NT2/D1 (cell line): ENCODE data around the gene TECPR2.

Experiments
- DNase-seq: peaks from one replicate; pipeline ENCODE4 v3.0.0-alpha.2; 2011; ENCODE audit warnings: low read depth, low spot score
- H3K27me3 ChIP-seq: 2 replicates; pipeline ENCODE4 v1.6.0; 2011; ENCODE audit warnings: mild to moderate bottlenecking; ENCODE audit not compliant: insufficient read length, insufficient read depth
- H3K36me3 ChIP-seq: 2 replicates; pipeline ENCODE4 v1.6.1; 2011; ENCODE audit warnings: mild to moderate bottlenecking, low read length, mixed read lengths; ENCODE audit not compliant: insufficient read depth, insufficient read length
- H3K4me1 ChIP-seq: 2 replicates; pipeline ENCODE4 v1.5.1; 2011; ENCODE audit not compliant: insufficient read depth, insufficient read length
- H3K4me3 ChIP-seq: 2 replicates; pipeline ENCODE4 v1.5.1; 2011; ENCODE audit warnings: low read depth; ENCODE audit not compliant: insufficient read length
- H3K9ac ChIP-seq: 2 replicates; pipeline ENCODE4 v1.6.0; 2011; ENCODE audit warnings: low read depth; ENCODE audit not compliant: insufficient read length
- H3K9me3 ChIP-seq: 2 replicates; pipeline ENCODE4 v1.5.1; 2011; ENCODE audit warnings: mild to moderate bottlenecking, low read length; ENCODE audit not compliant: insufficient read depth
- SUZ12 ChIP-seq: IDR thresholded peaks from 2 replicates; pipeline ENCODE4 v1.6.1; 2011; ENCODE audit not compliant: insufficient read length, insufficient read depth; ENCODE audit errors: extremely low read depth
- YY1 ChIP-seq: IDR thresholded peaks from 2 replicates; pipeline ENCODE4 v1.6.1; 2011; ENCODE audit not compliant: insufficient read length, insufficient read depth
- ZNF274 ChIP-seq: IDR thresholded peaks from 2 replicates; pipeline ENCODE4 v1.6.1; 2011; ENCODE audit warnings: mild to moderate bottlenecking, low read depth, low read length

Gene TECPR2

DNA sequence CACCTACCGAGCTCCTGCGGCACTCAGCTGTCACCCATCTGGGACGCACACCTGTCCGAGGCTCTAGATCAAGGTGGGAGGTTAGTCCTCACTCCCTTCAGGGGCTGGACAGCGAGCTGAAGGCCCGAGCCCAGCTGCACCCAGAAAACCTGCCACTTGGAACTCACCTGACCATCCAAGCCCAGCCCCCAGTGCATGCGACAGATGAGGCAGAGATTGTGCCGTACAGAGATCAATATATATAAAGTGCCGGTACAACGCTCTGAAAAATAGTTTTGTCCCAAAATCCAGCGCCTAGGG lies 143.8 kb downstream of the TECPR2 start:
- no peaks in the 10 kb centered on the region for H3K9me3 ChIP-seq
- H3K9ac ChIP-seq = no peak overlapping the region
- no peak for TF ChIP-seq ZNF274
- TF ChIP-seq YY1 = no peak
- no peak for TF ChIP-seq SUZ12
- H3K36me3 ChIP-seq = peaks cover 25% of the 10 kb centered on the region
- H3K4me1 ChIP-seq = peaks cover 11% of the 10 kb centered on the region
- no peak overlapping the region for H3K4me3 ChIP-seq
- no peaks in the 10 kb centered on the region for H3K27me3 ChIP-seq
- DNase-seq = no peak

DNA sequence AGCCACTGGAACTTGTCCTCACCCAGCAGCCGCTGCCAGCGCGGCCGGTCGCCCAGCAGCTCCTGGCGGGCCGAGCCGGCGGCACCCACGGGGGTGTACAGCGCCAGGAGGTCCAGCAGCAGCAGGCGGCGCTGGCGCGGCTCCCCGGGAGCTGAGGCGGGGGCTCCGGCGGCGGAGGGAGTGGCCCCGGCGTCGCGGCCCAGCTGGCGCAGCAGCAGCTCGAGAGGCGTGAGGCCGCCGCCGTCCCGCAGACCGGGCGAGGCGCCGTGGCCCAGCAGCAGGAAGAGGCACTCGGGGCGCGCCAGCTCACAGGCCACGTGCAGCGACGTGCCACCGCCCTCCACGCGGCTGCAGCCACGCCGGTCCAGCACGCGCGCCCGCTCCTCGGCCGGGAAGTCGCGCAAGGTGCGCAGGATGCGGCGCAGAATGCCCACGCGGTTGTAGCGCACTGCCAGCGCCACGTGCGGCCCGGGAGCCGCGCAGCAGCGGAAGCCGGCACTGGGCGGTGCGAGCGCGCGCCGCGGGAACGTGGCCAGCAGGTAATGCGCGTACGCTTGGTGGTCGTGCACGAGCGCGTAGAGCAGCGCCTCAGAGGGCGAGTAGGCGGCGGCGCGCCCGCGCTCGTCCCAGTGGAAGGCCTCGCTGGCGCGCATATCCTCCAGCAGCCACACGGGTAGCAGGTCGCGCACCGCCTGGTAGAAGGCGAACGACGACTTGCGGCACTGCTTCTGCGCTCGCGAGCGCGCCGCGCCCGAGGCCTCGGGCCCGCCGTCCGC lies 144.5 kb downstream of the TECPR2 start:
- Histone ChIP-seq H3K4me3 (no peak overlapping the region), H3K9me3 (no peaks in the 10 kb centered on the region), H3K27me3 (no peaks in the 10 kb centered on the region), H3K36me3 (peaks cover 25% of the 10 kb centered on the region), H3K4me1 (peaks cover 14% of the 10 kb centered on the region), H3K9ac (no peak overlapping the region)
- TF ChIP-seq ZNF274 = no peak
- TF ChIP-seq SUZ12 = no peak
- no peak for TF ChIP-seq YY1
- DNase-seq = no peak

GRCh38 chr14:102507857-102508312 lies 145.1 kb downstream of the TECPR2 start:
- no peak overlapping the region for H3K9ac ChIP-seq
- H3K27me3 ChIP-seq = no peaks in the 10 kb centered on the region
- TF ChIP-seq ZNF274 (no peak), SUZ12 (no peak), YY1 (no peak)
- no peaks in the 10 kb centered on the region for H3K9me3 ChIP-seq
- H3K36me3 ChIP-seq = peaks cover 25% of the 10 kb centered on the region
- DNase-seq = no peak
- peaks cover 16% of the 10 kb centered on the region for H3K4me1 ChIP-seq
- H3K4me3 ChIP-seq = no peak overlapping the region

DNA sequence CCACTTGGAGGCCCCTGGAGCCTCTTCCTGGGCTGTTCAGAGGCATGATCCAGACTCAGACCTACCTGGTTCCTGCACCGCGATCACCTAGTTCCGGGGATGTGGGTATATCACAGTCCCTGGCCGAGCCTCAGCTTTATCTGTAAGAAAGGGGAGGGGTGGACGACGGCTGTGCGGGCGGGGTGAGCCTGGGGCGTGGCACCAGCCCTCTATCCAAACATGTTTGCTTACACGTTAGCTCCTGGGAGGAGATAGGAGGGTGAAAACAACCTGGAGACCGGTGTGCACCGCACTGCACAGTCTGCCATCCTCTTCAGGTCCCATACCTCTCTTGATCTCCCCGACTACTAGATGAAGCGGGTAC lies 145.7 kb downstream of the TECPR2 start:
- peak overlapping the region; percentile 81 for H3K9ac ChIP-seq
- H3K9me3 ChIP-seq = no peaks in the 10 kb centered on the region
- peak overlapping the region; percentile 67 for H3K4me3 ChIP-seq
- DNase-seq = no peak
- no peaks in the 10 kb centered on the region for H3K27me3 ChIP-seq
- H3K4me1 ChIP-seq = peaks cover 16% of the 10 kb centered on the region
- peaks cover 25% of the 10 kb centered on the region for H3K36me3 ChIP-seq
- TF ChIP-seq SUZ12 = no peak
- no peak for TF ChIP-seq YY1
- no peak for TF ChIP-seq ZNF274

DNA sequence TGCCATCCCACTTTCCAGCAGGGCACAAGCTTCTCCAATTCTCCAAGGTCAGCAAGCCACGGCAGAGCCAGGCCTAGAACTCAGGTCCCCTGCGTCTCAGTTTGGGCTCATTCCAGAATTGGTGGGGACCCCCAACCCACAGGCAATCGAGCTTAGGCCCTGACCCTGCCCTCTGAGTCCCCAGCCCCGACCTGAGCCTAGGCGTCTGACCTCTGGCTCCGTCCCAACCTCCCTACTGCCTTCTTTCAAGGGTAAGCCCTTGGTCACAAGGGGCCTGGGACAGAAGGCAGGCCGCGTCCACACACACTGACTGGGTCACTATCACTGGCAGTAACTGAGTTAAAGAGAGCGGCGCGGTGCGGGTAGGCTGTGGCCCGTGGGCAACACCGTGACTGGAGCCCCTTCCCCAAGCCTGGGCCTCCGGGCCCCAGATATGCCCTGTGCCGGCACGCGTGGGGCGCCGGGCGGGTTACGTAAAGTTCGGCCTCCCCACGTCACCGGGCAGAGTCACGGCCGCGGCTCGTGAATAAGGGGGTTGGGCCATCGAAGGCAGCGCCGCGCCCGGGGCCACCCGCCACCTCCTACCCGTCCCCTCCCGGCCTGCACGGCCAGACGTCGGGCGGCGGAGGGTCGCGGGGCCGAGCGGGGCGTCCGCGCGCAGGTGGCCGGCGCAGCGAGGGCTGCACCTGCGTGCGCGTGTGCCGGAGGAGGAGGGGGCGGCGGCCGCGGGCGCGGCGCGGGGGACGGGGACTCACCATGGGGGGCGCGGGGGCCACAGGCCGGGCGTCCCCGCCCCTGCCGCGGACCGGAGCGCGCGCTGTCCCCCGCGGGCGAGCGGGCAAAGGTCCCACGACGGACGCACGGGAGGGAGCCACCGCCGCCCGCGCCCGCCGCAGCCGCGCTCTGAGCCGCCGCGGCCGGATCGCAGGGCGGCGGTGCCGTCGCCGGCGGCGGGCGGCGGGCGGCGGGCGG lies 146.3 kb downstream of the TECPR2 start:
- peak overlapping the region; percentile 67 for H3K4me3 ChIP-seq
- H3K4me1 ChIP-seq = peaks cover 16% of the 10 kb centered on the region
- TF ChIP-seq ZNF274 = no peak
- no peak for TF ChIP-seq SUZ12
- no peak for TF ChIP-seq YY1
- H3K36me3 ChIP-seq = peaks cover 25% of the 10 kb centered on the region
- peak overlapping the region; percentile 81 for H3K9ac ChIP-seq
- no peaks in the 10 kb centered on the region for H3K9me3 ChIP-seq
- no peak for DNase-seq
- H3K27me3 ChIP-seq = no peaks in the 10 kb centered on the region

GRCh38 chr14:102509746-102510615 lies 147.2 kb downstream of the TECPR2 start, which contains the start of gene ANKRD9:
ANKRD9 (minus strand) TSS chr14:102509776; CDS start chr14:102507889, 1,887 bp downstream.
- DNase-seq = peak; percentile 80
- Histone ChIP-seq H3K9me3 (no peaks in the 10 kb centered on the region), H3K9ac (peak within 1 kb of the TSS; percentile 81), H3K27me3 (no peaks in the 10 kb centered on the region), H3K4me3 (peak within 1 kb of the TSS; percentile 67), H3K36me3 (peaks cover 25% of the 10 kb centered on the region), H3K4me1 (peaks cover 16% of the 10 kb centered on the region)
- no peak for TF ChIP-seq SUZ12
- TF ChIP-seq ZNF274 = no peak
- TF ChIP-seq YY1 = no peak
